ENCODE results near the gene BRIP1. TPM values are rescaled to one million over a fixed set of nuclear protein-coding genes. Genes with fewer than 3 reads are reported as not detected.
"Not testable (repeated sequence)": the region's sequence is repeated elsewhere in the genome, so short reads cannot be mapped to it uniquely, and the experiment has no call there.

The BRIP1 gene
- total RNA-seq, 1 experiment from 2014 or later, result 38.4 TPM

DNA sequence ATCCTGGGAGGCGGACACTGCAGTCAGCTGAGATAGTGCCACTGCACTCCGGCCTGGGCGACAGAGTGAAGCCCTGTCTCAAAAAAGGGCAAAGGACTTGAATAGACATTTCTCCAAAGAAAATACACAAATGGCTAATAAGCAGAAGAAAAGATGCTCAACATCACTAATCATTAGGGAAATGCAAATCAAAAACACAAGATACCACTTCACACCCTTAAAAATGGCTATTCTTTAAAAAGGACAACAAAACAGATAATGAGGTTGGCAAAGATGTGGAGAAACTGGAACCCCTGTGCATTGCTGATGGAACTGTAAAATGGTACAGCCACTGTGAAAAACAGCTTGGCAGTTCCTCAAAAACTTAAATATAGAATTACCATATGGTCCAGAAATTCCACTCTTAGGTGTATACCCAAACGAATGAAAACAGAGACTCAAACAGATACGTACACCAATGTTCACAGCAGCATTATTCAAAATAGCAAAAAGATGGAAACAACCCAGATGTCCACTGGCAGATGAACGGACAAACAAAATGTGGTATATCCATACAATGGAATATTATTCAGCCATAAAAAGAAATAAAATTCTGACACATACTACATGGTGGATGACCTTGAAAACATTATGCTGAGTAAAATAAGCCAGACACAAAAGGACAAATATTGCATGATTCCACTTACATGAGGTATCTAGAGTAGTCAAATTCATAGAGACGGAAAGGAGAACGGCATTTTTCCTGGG is 35.5 kb downstream of the BRIP1 start:
- H3K4me3 ChIP-seq, result no peak overlapping the region
- H3K4me1 ChIP-seq, result no peaks in the 10 kb centered on the region
- H3K9me3 ChIP-seq (replicated peaks), result peaks cover 6% of the 10 kb centered on the region; the same call in 1 of the 2 replicates
- no peak for DNase-seq
- no peaks in the 10 kb centered on the region for H3K27me3 ChIP-seq
- no peak overlapping the region for H3K27ac ChIP-seq
- peaks cover 51% of the 10 kb centered on the region for H3K36me3 ChIP-seq

DNA sequence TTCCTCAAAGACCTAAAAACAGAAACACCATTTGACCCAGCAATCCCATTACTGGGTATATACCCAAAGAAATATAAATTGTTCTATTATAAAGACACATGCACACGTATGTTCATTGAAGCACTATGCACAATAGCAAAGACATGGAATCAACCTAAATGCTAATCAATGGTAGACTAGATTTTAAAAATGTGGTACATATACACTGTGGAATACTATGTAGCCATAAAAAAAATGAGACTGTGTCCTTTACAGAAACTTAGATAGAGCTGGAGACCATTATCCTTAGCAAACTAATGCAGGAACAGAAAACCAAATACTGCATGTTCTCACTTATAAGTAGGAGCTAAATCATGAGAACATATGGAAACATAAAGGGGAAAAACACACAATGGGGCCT is 36.5 kb downstream of the BRIP1 start:
- peaks cover 46% of the 10 kb centered on the region for H3K36me3 ChIP-seq
- H3K9me3 ChIP-seq (replicated peaks); H3K4me3 ChIP-seq; H3K4me1 ChIP-seq; H3K27me3 ChIP-seq; H3K27ac ChIP-seq; DNase-seq: not testable (repeated sequence)

DNA sequence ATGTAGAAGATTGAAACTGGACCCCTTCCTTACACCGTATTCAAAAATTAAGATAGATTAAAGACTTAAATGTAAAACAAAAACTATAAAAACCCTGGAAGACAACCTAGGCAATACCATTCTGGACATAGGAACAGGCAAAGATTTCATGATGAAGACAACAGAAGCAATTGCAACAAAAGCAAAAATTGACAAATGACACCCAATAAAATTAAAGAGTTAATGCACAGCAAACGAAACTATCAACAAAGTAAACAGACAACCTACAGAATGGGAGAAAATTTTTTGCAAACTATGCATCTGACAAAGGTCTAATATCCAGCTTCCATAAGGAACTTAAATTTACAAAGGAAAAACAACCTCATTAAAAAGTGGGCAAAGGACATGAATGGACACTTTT is 37.1 kb downstream of the BRIP1 start:
- not testable (repeated sequence) for H3K4me3 ChIP-seq; H3K27me3 ChIP-seq; H3K4me1 ChIP-seq; DNase-seq; H3K9me3 ChIP-seq (replicated peaks); H3K27ac ChIP-seq
- peaks cover 48% of the 10 kb centered on the region for H3K36me3 ChIP-seq

DNA sequence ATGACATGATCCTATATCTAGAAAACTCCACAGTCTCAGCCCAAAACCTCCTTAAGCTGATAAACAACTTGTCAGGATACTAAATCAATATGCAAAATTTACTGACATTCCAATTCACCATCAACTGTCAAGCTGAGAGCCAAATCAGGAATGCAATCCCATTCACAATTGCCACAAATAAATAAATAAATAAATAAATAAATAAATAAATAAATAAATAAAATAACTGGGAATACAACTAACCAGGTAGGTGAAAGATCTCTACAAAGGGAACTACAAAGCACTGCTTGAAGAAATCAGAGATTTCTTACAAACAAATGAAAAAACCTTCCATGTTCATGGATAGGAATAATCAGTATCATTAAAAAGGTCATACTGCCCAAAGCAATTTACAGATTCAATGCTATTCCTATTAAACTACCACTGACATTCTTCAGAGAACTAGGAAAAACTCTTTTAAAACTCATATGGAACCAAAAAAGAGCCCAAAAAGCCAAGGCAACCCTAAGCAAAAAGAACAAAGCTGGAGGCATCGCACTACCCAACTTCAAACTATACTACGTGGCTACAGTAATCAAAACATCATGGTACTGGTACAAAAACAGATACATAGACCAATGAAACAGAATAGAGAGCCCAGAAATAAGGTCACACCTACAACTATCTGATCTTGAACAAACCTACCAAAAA is 37.7 kb downstream of the BRIP1 start:
- Histone ChIP-seq H3K36me3 (peaks cover 50% of the 10 kb centered on the region), H3K27ac (no peak overlapping the region), H3K27me3 (no peaks in the 10 kb centered on the region), H3K4me3 (no peak overlapping the region), H3K4me1 (no peaks in the 10 kb centered on the region), H3K9me3 (replicated peaks) (peaks cover 6% of the 10 kb centered on the region; the same call in 1 of the 2 replicates)
- no peak for DNase-seq

DNA sequence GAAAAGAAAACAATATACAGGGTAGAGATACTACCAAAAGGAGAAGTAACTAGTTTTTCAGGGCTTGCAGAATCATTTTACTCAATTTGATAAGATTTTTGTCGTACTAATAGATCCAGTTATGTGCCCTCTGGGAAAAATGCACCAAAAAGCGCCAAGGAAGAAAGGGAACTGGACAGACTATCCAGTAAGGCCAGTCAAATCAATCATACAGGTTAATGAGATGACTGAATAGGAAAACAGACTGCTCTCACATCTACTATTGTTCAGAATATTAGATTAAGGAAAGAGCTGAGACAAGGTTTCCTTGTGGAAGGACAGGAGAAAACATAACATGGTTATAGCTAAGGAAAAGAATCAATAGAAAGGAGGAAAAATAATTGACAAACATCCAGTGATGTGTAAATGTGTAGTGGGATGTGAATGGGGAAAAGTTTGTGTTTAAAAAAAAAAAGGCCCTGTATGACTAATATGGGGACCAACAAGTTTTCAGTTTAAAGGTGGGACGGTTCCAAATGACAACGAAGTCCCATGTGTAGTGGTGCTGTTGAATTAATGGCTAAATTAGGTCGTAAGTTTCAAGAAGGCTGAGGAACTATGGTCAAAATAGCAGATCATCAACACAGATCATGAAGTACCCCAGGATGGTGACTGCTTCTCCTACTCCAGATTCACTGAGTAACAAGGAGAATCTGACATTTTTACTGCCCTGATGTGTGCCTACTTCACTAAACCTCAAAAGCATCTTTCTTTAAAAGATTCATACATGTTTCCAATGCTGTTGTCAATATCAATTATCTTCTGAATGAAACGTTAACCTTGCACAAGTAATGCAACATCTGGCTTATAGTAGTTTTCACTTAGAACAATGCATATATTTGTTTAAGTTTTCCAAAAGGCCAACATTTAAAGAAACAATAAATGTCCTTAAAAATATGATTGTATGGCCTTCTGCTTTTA is 40.7 kb downstream of the BRIP1 start:
- Histone ChIP-seq H3K9me3 (replicated peaks) (peaks cover 4% of the 10 kb centered on the region; the same call in 1 of the 2 replicates), H3K27ac (no peak overlapping the region), H3K36me3 (peaks cover 48% of the 10 kb centered on the region), H3K4me1 (no peaks in the 10 kb centered on the region), H3K27me3 (no peaks in the 10 kb centered on the region), H3K4me3 (no peak overlapping the region)
- DNase-seq, result no peak

DNA sequence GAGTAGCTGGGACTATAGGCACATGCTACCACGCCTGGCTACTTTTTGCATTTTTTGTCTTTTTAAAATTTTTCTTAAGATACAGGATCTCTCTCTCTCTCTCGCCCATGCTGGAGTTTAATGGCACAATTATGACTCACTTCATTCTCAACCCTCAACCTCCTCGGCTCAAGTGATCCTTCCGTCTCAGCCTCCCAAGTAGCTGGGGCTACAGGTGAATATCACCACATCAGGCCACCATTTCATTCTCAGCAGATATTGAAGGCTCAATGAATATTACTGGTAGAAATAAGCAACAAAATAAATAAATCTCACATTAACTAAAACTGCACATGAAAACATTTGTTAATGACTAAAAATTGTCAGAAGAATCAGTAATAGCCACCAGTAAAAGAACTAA is 41.7 kb downstream of the BRIP1 start:
- no peaks in the 10 kb centered on the region; the same call in 1 of the 2 replicates for H3K9me3 ChIP-seq (replicated peaks)
- no peak overlapping the region for H3K27ac ChIP-seq
- H3K4me3 ChIP-seq, result no peak overlapping the region
- H3K27me3 ChIP-seq, result no peaks in the 10 kb centered on the region
- H3K4me1 ChIP-seq, result no peaks in the 10 kb centered on the region
- DNase-seq, result no peak
- peaks cover 39% of the 10 kb centered on the region for H3K36me3 ChIP-seq

DNA sequence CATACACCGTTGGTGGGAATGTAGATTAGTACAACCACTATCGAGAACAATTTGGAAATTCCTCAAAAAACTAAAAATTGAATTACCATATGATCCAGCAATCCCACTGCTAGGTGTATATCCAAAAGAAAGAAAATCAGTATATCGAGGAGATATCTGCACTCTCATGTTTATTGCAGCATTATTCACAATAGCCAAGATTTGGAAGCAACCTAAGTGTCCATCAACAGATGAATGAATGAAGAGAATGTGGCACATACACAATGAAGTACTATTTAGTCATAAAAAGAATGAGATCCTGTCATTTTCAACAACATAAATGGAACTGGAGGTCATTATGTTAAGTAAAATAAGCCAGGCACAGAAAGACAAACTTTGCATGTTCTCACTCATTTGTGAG is 44.1 kb downstream of the BRIP1 start:
- DNase-seq; H3K4me3 ChIP-seq; H3K9me3 ChIP-seq (replicated peaks); H3K27me3 ChIP-seq; H3K27ac ChIP-seq; H3K4me1 ChIP-seq: not testable (repeated sequence)
- peaks cover 35% of the 10 kb centered on the region for H3K36me3 ChIP-seq

DNA sequence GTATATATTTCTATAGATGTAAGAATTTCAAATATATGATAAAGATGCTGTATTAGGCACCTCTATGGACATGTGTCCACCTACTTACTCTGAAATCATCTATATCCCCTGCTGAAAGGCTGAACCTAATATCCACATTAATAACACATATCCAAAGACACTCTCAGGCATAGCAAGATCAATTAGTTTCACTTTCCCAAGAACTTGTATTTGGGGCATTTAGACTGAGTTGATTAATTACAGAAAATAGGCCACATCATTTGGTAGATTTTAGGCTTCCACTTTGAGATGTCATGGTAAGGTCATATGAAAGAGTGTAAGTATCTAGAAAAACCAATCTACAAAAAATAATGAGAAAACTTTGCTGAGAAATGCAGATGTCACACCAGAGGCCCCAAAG is 45.1 kb downstream of the BRIP1 start:
- peaks cover 39% of the 10 kb centered on the region for H3K36me3 ChIP-seq
- no peaks in the 10 kb centered on the region; the same call in 1 of the 2 replicates for H3K9me3 ChIP-seq (replicated peaks)
- H3K27me3 ChIP-seq, result no peaks in the 10 kb centered on the region

DNA sequence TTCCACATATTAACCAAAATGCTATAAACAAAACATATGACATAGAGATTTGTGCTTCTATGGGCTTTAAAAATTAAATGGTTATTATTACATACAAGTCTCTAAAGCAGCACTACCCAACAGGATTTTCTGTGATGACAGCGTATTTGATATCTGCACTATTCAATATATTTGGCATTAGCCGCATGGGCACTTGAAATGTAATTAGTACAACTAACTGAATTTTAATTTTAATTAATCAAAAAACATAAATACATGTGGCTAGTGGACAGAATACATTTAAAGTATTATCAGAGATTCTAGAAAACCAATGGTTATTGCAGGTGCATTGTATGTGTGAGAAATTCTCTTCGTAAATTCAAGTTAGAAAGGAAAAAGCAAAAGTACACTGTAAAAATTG is 45.9 kb downstream of the BRIP1 start:
- Histone ChIP-seq H3K27ac (no peak overlapping the region), H3K4me3 (no peak overlapping the region), H3K36me3 (peaks cover 40% of the 10 kb centered on the region)

More for the DNA sequence above, 45.1 kb downstream of the BRIP1 start:
- Histone ChIP-seq H3K4me3 (no peak overlapping the region), H3K4me1 (no peaks in the 10 kb centered on the region), H3K27ac (no peak overlapping the region)
- no peak for DNase-seq

DNA sequence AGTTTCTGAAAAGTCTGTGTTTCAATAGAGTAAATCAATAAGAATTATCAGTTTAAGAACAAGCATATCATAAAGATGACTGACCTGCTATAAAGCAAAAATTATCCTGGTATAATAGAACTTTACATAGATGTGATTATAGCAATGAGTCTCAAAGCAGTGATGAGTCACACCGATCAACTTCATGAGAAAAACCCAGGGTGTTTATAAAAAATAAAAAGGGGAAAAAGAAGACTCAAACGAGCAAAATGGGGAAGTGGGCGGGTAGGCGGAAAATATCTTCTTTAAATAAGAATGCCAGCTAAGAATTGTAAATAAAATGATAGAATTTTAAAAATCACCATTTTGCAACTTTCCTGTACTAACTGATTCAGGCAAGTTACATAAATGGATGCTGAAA is 46.8 kb downstream of the BRIP1 start:
- Histone ChIP-seq H3K4me3 (no peak overlapping the region), H3K36me3 (peaks cover 35% of the 10 kb centered on the region), H3K27me3 (no peaks in the 10 kb centered on the region), H3K27ac (no peak overlapping the region), H3K4me1 (no peaks in the 10 kb centered on the region), H3K9me3 (replicated peaks) (no peaks in the 10 kb centered on the region; the same call in 1 of the 2 replicates)
- DNase-seq, result no peak

More for the DNA sequence above, 45.9 kb downstream of the BRIP1 start:
- H3K9me3 ChIP-seq (replicated peaks), result no peaks in the 10 kb centered on the region; the same call in 1 of the 2 replicates
- H3K4me1 ChIP-seq, result no peaks in the 10 kb centered on the region
- H3K27me3 ChIP-seq, result no peaks in the 10 kb centered on the region
- DNase-seq, result no peak

DNA sequence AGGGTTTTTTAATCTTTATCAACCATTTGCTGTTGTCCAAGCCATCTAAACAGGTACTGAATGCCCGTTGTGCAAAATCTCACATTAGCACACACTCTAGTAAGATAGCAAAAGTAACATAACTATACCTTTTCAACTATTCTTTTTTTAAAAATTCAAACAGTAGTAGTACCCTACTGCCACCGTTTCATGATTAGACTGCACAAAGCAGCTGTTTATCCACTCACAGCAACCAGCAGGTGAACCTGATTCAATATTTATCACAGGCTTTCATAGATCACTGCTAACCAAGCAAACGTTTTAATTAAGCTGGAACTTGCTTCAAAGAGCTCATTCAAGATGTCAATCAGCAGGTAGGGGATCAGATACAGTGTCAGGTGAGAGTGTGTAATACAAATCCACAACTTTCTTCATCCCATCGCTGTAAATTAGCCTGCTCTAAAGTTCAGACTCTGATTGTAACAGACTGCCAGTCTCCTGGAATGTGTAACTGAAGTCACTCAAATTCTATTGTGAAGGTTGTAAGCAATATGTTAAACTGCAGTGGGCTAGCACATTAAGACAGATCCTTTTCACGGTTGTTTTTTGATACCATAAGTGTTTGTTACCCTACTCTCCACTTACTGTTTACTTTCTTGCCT is 47.3 kb downstream of the BRIP1 start:
- H3K27ac ChIP-seq, result no peak overlapping the region

DNA sequence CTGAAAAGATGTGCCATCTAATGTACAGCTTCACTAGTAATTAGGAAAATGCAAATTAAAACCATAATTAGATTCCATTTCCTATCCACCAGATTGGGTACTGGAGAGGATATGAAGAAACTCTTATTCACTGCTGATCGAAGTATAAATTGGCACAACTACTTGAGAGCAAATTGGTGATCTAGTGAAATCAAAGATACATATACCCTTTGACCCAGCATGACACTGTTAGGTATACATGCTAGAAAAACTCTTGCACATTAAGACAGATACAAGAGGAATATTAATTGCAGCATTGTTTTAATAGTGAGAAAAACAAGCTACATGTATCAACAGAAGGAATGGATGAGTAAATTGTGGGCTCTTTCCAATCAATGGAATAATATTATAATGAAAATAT is 48.8 kb downstream of the BRIP1 start:
- H3K27ac ChIP-seq, result no peak overlapping the region
- peaks cover 12% of the 10 kb centered on the region for H3K4me1 ChIP-seq
- H3K36me3 ChIP-seq, result peaks cover 26% of the 10 kb centered on the region
- no peaks in the 10 kb centered on the region for H3K27me3 ChIP-seq
- H3K4me3 ChIP-seq, result no peak overlapping the region
- no peak for DNase-seq
- H3K9me3 ChIP-seq (replicated peaks), result no peaks in the 10 kb centered on the region

More for the DNA sequence above, 47.3 kb downstream of the BRIP1 start:
- peaks cover 35% of the 10 kb centered on the region for H3K36me3 ChIP-seq
- no peaks in the 10 kb centered on the region for H3K4me1 ChIP-seq
- no peaks in the 10 kb centered on the region for H3K9me3 ChIP-seq (replicated peaks)
- no peaks in the 10 kb centered on the region for H3K27me3 ChIP-seq
- DNase-seq, result no peak
- no peak overlapping the region for H3K4me3 ChIP-seq

DNA sequence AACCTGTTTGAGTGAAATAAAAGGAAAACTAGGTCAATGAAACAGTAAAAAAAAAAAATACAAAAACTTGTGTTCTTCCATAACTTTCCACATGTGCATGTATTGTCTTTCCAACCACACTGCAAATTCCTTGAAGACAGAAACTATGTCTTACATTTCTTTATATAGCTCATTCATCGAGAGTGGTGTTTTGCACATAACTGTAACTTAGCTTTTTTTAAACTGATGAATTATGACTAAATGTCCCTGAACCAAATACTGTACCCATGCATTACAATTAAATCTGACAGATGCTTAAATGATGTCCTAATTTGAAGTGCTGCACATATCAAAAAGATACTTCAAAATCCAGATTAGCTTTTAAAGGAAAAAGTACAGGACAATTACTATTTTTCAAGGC is 50.1 kb downstream of the BRIP1 start:
- Histone ChIP-seq H3K27ac (no peak overlapping the region), H3K36me3 (peaks cover 25% of the 10 kb centered on the region), H3K4me1 (peaks cover 19% of the 10 kb centered on the region)

DNA sequence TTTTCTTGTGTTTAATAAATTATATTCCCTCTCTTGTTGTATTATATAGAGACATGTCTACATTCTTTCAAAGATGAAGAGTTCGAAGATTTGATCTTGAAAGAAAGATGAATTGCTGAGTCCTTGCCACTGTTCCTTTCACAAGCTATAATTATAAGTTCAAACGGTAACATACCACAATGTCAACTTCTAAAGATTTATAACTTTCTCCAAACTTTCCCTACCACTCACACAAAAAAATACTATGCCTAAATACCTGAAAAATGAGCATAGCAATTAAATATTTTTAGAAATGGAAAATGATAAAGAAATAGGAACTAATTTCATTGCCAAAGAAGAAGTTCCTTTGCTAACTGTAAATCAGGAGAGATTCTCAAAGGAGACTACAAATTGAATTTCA is 50.6 kb downstream of the BRIP1 start:
- Histone ChIP-seq H3K9me3 (replicated peaks) (no peaks in the 10 kb centered on the region), H3K4me1 (peaks cover 19% of the 10 kb centered on the region), H3K4me3 (no peak overlapping the region), H3K27ac (no peak overlapping the region), H3K36me3 (peaks cover 28% of the 10 kb centered on the region), H3K27me3 (no peaks in the 10 kb centered on the region)
- no peak for DNase-seq

More for the DNA sequence above, 50.1 kb downstream of the BRIP1 start:
- no peaks in the 10 kb centered on the region for H3K27me3 ChIP-seq
- H3K4me3 ChIP-seq, result no peak overlapping the region
- DNase-seq, result no peak
- H3K9me3 ChIP-seq (replicated peaks), result no peaks in the 10 kb centered on the region
